SIG-M5 treated with dmso at 0.1 percent for 504 hours (cell line): ENCODE data around the gene TRIP6.
"Not testable (repeated sequence)": the region's sequence is repeated elsewhere in the genome, so short reads cannot be mapped to it uniquely, and the experiment has no call there.

Source experiments
- DNase-seq: peaks from one replicate; lab custom pipeline; 2025; ENCODE audit not compliant: unreplicated experiment; lab: John Stamatoyannopoulos, UW

TRIP6 gene

GRCh38 chr7:100837099-100837836, 29.9 kb upstream of the TRIP6 start:
- DNase-seq = peak; percentile 78

GRCh38 chr7:100839361-100839760, 27.8 kb upstream of the TRIP6 start:
- DNase-seq = no peak

GRCh38 chr7:100840470-100841100, 26.6 kb upstream of the TRIP6 start:
- DNase-seq = no peak

GRCh38 chr7:100847360-100847759, 19.8 kb upstream of the TRIP6 start:
- DNase-seq = no peak

GRCh38 chr7:100852048-100852872, 14.9 kb upstream of the TRIP6 start, which contains the start of gene SLC12A9:
SLC12A9 (plus strand) TSS chr7:100852713; CDS start chr7:100854198, 1,485 bp downstream.
- peak; percentile 89 for DNase-seq

- DNase-seq = no peak
Observed at GRCh38 chr7:100854146-100854895, 12.9 kb upstream of the TRIP6 start.

- not testable (repeated sequence) for DNase-seq
Observed at GRCh38 chr7:100854899-100855298, 12.3 kb upstream of the TRIP6 start.

GRCh38 chr7:100855515-100855914, 11.7 kb upstream of the TRIP6 start:
- no peak for DNase-seq

GRCh38 chr7:100856871-100857282, 10.3 kb upstream of the TRIP6 start:
- DNase-seq = no peak

- no peak for DNase-seq
Observed at GRCh38 chr7:100859856-100860255, 7.3 kb upstream of the TRIP6 start.

GRCh38 chr7:100860702-100861615, 6.2 kb upstream of the TRIP6 start:
- no peak for DNase-seq

- no peak for DNase-seq
Observed at GRCh38 chr7:100861616-100861985, 5.6 kb upstream of the TRIP6 start.

GRCh38 chr7:100863406-100863950, 3.7 kb upstream of the TRIP6 start:
- DNase-seq = no peak

- DNase-seq = no peak
Observed at GRCh38 chr7:100864263-100864845, 2.8 kb upstream of the TRIP6 start.

GRCh38 chr7:100865372-100865911, 1.7 kb upstream of the TRIP6 start:
- DNase-seq = no peak

GRCh38 chr7:100865938-100866728, 1.1 kb upstream of the TRIP6 start:
- no peak for DNase-seq

GRCh38 chr7:100866729-100867039, 503 bp upstream of the TRIP6 start:
- DNase-seq = no peak

GRCh38 chr7:100867776-100868485, 744 bp downstream of the TRIP6 start:
- DNase-seq = no peak
